Measurements from ENCODE around the gene FRMD4B.

GRCh38 chr3:69323941-69324340 lies 61.9 kb downstream of the FRMD4B start:
- no peak for TF ChIP-seq PAX8 (IDR thresholded peaks at IDR 0.05)
- TF ChIP-seq TAF1 (IDR thresholded peaks at IDR 0.05; ENCODE audit: borderline replicate concordance, low read depth, low read length): no peak
- TF ChIP-seq EZH2 (IDR thresholded peaks at IDR 0.05; ENCODE audit: borderline replicate concordance, control insufficient read depth, low read depth, low read length): no peak
- no peak for TF ChIP-seq HDGF (IDR thresholded peaks at IDR 0.05)
- no peak for TF ChIP-seq POLR2A (IDR thresholded peaks at IDR 0.05; ENCODE audit: low read depth, low read length)
- no peak for TF ChIP-seq POLR2AphosphoS5 (IDR thresholded peaks at IDR 0.05; ENCODE audit: low read length)
- TF ChIP-seq JUND (IDR thresholded peaks at IDR 0.05; ENCODE audit: low read depth, low read length): no peak
- no peak for TF ChIP-seq EP300 (IDR thresholded peaks at IDR 0.05; ENCODE audit: borderline replicate concordance in 1 of 2, control insufficient read depth in 1 of 2, low read depth in 2 of 2, low read length in 2 of 2)
- no peak for TF ChIP-seq NR2C2 (IDR thresholded peaks at IDR 0.05; ENCODE audit: borderline replicate concordance, control insufficient read depth, insufficient read length, low read depth)
- TF ChIP-seq, protein P1, sequence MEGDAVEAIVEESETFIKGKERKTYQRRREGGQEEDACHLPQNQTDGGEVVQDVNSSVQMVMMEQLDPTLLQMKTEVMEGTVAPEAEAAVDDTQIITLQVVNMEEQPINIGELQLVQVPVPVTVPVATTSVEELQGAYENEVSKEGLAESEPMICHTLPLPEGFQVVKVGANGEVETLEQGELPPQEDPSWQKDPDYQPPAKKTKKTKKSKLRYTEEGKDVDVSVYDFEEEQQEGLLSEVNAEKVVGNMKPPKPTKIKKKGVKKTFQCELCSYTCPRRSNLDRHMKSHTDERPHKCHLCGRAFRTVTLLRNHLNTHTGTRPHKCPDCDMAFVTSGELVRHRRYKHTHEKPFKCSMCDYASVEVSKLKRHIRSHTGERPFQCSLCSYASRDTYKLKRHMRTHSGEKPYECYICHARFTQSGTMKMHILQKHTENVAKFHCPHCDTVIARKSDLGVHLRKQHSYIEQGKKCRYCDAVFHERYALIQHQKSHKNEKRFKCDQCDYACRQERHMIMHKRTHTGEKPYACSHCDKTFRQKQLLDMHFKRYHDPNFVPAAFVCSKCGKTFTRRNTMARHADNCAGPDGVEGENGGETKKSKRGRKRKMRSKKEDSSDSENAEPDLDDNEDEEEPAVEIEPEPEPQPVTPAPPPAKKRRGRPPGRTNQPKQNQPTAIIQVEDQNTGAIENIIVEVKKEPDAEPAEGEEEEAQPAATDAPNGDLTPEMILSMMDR (IDR thresholded peaks at IDR 0.05 in 2 of 3, conservative IDR thresholded peaks at IDR 0.05 in 1 of 3; ENCODE audit: control insufficient read depth in 2 of 3, extremely low read depth in 1 of 3, insufficient read depth in 1 of 3, low read depth in 3 of 3, low read length in 3 of 3): no peak
- TF ChIP-seq GABPA (IDR thresholded peaks at IDR 0.05; ENCODE audit: low read depth): no peak
- no peak for TF ChIP-seq NFIC (IDR thresholded peaks at IDR 0.05; ENCODE audit: low read depth, low read length)
- no peak for TF ChIP-seq ELK1 (IDR thresholded peaks at IDR 0.05; ENCODE audit: low read depth, low read length)
- no peak for TF ChIP-seq ZSCAN29 (IDR thresholded peaks at IDR 0.05)
